GM23338 (cell line): ENCODE data around the gene DENND2A.
A peak's percentile ranks its signal among the peaks of the same experiment; 100 is the strongest.

Experiments
- CREB1 ChIP-seq: fragments of 250-450 bp; sonication (Bioruptor Pico); IDR thresholded peaks from 2 replicates; pipeline ENCODE4 v1.5.0; 2020; ENCODE audit warnings: low read depth, mild to moderate bottlenecking, moderate library complexity
- EZH2 ChIP-seq: fragments of 200-600 bp; sonication (generic); IDR thresholded peaks from one replicate; pipeline ENCODE4 v1.8.0; 2017; ENCODE audit warnings: antibody characterized with exemption, mild to moderate bottlenecking, low read depth; ENCODE audit not compliant: unreplicated experiment
- EZH2phosphoT487 ChIP-seq: fragments of 200-600 bp; sonication (generic); IDR thresholded peaks from one replicate; pipeline ENCODE4 v1.8.1; 2018; ENCODE audit warnings: antibody characterized with exemption; ENCODE audit not compliant: unreplicated experiment
- JUNB ChIP-seq: IDR thresholded peaks from one replicate; pipeline ENCODE4 v1.6.1; 2016; ENCODE audit warnings: antibody characterized with exemption; ENCODE audit not compliant: unreplicated experiment
- NANOG ChIP-seq: IDR thresholded peaks from 2 replicates; pipeline ENCODE4 v1.6.1; 2016; ENCODE audit warnings: antibody characterized with exemption, borderline replicate concordance
- POLR2AphosphoS5 ChIP-seq: IDR thresholded peaks from 2 replicates; pipeline ENCODE4 v1.6.1; 2016; ENCODE audit warnings: antibody characterized with exemption, low read depth
- STAT1 ChIP-seq: IDR thresholded peaks from one replicate; pipeline ENCODE4 v1.6.1; 2016; ENCODE audit warnings: antibody characterized with exemption; ENCODE audit not compliant: unreplicated experiment
- ZNF114 ChIP-seq: fragments of 250-450 bp; sonication (Bioruptor Pico); IDR thresholded peaks from 2 replicates; pipeline ENCODE4 v1.5.0; 2020; ENCODE audit warnings: mild to moderate bottlenecking, moderate library complexity
- ZNF331 ChIP-seq: fragments of 250-450 bp; sonication (Bioruptor Pico); IDR thresholded peaks from 2 replicates; pipeline ENCODE4 v1.5.0; 2020; ENCODE audit warnings: low read depth, mild to moderate bottlenecking, moderate library complexity
- TF ChIP-seq, protein P1 (sequence below), 2 experiments: fragments of 200-600 bp in 1 of 2; sonication (generic) in 1 of 2; conservative IDR thresholded peaks; 2 replicates each; pipeline versions ENCODE4 v1.5.1 to v1.6.1; 2016 to 2017; ENCODE audit warnings: antibody characterized with exemption in 2 of 2, low read depth in 2 of 2, mild to moderate bottlenecking in 2 of 2, moderate library complexity in 1 of 2
- TF ChIP-seq, protein P2 (sequence below): IDR thresholded peaks from 2 replicates; pipeline ENCODE4 v1.6.1; 2016; ENCODE audit warnings: antibody characterized with exemption
- TF ChIP-seq, protein P3 (sequence below): IDR thresholded peaks from one replicate; pipeline ENCODE4 v1.6.1; 2018; ENCODE audit warnings: antibody characterized with exemption; ENCODE audit not compliant: unreplicated experiment
- TF ChIP-seq, protein P4 (sequence below): fragments of 250-450 bp; sonication (Bioruptor Pico); IDR thresholded peaks from 2 replicates; pipeline ENCODE4 v1.5.0; 2020; ENCODE audit warnings: mild to moderate bottlenecking, moderate library complexity

DNA sequence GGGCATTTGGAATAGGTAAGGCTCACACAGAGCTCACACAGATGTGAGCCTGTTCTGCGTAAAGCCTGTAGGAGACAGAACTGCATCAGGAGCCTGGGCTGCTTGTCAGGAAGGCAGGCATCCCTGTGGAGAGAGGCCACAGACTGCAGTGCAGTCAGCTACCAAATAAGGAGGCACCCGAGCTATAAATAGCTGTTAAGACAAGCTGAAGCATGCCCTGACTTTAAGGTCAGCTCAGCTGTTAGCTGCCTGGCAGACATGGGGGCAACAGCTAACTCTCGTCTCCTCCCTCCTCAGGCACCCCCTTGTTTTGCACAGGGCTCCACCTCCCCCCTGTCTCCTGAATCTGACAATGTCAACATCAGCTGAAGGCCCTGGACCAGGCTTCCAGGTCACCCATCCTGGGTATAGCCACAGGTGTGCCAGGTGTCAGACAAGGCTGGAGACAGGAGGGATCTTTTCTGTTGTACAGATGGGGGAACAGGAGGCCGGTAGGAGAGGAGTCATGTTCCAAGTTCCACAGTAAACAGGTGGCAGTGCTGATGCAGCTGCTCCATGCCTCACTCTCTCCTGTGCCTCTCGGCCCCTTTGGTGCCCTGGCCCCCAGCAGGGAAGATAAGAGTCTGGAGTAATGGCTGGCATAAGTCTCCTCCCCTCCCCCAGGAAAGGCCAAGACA is 133.7 kb downstream of the DENND2A start:
- TF ChIP-seq EZH2 (no peak), CREB1 (CRISPR knock-in tag) (no peak), JUNB (no peak), EZH2phosphoT487 (no peak), POLR2AphosphoS5 (no peak), ZNF331 (CRISPR knock-in tag) (no peak), ZNF114 (CRISPR knock-in tag) (no peak), STAT1 (no peak), NANOG (no peak)
- TF ChIP-seq, protein P1, sequence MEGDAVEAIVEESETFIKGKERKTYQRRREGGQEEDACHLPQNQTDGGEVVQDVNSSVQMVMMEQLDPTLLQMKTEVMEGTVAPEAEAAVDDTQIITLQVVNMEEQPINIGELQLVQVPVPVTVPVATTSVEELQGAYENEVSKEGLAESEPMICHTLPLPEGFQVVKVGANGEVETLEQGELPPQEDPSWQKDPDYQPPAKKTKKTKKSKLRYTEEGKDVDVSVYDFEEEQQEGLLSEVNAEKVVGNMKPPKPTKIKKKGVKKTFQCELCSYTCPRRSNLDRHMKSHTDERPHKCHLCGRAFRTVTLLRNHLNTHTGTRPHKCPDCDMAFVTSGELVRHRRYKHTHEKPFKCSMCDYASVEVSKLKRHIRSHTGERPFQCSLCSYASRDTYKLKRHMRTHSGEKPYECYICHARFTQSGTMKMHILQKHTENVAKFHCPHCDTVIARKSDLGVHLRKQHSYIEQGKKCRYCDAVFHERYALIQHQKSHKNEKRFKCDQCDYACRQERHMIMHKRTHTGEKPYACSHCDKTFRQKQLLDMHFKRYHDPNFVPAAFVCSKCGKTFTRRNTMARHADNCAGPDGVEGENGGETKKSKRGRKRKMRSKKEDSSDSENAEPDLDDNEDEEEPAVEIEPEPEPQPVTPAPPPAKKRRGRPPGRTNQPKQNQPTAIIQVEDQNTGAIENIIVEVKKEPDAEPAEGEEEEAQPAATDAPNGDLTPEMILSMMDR (conservative IDR thresholded peaks at IDR 0.05; ENCODE audit: low read depth in 2 of 2), result peak in 1 of 2 experiments; percentile 22; a peak in 1 of 4 replicates
- TF ChIP-seq, protein P2, sequence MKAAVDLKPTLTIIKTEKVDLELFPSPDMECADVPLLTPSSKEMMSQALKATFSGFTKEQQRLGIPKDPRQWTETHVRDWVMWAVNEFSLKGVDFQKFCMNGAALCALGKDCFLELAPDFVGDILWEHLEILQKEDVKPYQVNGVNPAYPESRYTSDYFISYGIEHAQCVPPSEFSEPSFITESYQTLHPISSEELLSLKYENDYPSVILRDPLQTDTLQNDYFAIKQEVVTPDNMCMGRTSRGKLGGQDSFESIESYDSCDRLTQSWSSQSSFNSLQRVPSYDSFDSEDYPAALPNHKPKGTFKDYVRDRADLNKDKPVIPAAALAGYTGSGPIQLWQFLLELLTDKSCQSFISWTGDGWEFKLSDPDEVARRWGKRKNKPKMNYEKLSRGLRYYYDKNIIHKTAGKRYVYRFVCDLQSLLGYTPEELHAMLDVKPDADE, result no peak
- TF ChIP-seq, protein P3, sequence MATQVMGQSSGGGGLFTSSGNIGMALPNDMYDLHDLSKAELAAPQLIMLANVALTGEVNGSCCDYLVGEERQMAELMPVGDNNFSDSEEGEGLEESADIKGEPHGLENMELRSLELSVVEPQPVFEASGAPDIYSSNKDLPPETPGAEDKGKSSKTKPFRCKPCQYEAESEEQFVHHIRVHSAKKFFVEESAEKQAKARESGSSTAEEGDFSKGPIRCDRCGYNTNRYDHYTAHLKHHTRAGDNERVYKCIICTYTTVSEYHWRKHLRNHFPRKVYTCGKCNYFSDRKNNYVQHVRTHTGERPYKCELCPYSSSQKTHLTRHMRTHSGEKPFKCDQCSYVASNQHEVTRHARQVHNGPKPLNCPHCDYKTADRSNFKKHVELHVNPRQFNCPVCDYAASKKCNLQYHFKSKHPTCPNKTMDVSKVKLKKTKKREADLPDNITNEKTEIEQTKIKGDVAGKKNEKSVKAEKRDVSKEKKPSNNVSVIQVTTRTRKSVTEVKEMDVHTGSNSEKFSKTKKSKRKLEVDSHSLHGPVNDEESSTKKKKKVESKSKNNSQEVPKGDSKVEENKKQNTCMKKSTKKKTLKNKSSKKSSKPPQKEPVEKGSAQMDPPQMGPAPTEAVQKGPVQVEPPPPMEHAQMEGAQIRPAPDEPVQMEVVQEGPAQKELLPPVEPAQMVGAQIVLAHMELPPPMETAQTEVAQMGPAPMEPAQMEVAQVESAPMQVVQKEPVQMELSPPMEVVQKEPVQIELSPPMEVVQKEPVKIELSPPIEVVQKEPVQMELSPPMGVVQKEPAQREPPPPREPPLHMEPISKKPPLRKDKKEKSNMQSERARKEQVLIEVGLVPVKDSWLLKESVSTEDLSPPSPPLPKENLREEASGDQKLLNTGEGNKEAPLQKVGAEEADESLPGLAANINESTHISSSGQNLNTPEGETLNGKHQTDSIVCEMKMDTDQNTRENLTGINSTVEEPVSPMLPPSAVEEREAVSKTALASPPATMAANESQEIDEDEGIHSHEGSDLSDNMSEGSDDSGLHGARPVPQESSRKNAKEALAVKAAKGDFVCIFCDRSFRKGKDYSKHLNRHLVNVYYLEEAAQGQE, result no peak
- TF ChIP-seq, protein P4, sequence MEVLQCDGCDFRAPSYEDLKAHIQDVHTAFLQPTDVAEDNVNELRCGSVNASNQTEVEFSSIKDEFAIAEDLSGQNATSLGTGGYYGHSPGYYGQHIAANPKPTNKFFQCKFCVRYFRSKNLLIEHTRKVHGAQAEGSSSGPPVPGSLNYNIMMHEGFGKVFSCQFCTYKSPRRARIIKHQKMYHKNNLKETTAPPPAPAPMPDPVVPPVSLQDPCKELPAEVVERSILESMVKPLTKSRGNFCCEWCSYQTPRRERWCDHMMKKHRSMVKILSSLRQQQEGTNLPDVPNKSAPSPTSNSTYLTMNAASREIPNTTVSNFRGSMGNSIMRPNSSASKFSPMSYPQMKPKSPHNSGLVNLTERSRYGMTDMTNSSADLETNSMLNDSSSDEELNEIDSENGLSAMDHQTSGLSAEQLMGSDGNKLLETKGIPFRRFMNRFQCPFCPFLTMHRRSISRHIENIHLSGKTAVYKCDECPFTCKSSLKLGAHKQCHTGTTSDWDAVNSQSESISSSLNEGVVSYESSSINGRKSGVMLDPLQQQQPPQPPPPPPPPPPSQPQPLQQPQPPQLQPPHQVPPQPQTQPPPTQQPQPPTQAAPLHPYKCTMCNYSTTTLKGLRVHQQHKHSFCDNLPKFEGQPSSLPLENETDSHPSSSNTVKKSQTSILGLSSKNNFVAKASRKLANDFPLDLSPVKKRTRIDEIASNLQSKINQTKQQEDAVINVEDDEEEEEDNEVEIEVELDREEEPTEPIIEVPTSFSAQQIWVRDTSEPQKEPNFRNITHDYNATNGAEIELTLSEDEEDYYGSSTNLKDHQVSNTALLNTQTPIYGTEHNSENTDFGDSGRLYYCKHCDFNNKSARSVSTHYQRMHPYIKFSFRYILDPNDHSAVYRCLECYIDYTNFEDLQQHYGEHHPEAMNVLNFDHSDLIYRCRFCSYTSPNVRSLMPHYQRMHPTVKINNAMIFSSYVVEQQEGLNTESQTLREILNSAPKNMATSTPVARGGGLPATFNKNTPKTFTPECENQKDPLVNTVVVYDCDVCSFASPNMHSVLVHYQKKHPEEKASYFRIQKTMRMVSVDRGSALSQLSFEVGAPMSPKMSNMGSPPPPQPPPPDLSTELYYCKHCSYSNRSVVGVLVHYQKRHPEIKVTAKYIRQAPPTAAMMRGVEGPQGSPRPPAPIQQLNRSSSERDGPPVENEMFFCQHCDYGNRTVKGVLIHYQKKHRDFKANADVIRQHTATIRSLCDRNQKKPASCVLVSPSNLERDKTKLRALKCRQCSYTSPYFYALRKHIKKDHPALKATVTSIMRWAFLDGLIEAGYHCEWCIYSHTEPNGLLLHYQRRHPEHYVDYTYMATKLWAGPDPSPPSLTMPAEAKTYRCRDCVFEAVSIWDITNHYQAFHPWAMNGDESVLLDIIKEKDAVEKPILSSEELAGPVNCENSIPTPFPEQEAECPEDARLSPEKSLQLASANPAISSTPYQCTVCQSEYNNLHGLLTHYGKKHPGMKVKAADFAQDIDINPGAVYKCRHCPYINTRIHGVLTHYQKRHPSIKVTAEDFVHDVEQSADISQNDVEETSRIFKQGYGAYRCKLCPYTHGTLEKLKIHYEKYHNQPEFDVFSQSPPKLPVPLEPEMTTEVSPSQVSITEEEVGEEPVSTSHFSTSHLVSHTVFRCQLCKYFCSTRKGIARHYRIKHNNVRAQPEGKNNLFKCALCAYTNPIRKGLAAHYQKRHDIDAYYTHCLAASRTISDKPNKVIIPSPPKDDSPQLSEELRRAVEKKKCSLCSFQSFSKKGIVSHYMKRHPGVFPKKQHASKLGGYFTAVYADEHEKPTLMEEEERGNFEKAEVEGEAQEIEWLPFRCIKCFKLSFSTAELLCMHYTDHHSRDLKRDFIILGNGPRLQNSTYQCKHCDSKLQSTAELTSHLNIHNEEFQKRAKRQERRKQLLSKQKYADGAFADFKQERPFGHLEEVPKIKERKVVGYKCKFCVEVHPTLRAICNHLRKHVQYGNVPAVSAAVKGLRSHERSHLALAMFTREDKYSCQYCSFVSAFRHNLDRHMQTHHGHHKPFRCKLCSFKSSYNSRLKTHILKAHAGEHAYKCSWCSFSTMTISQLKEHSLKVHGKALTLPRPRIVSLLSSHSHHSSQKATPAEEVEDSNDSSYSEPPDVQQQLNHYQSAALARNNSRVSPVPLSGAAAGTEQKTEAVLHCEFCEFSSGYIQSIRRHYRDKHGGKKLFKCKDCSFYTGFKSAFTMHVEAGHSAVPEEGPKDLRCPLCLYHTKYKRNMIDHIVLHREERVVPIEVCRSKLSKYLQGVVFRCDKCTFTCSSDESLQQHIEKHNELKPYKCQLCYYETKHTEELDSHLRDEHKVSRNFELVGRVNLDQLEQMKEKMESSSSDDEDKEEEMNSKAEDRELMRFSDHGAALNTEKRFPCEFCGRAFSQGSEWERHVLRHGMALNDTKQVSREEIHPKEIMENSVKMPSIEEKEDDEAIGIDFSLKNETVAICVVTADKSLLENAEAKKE (CRISPR knock-in tag), result no peak
